GM12878 (cell line): ENCODE results near the gene YY2. TPM values are rescaled to one million over a fixed set of nuclear protein-coding genes. Genes with fewer than 3 reads are reported as not detected.

Experiments used
- ATAC-seq: fragments of 200-7000 bp; cut with Tn5 transposase; 3 replicates; pipeline ENCODE4 v1.9.1; 2020; ENCODE audit warnings: mild to moderate bottlenecking, moderate library complexity
- BruUV-seq: library from RNA; stranded (reverse); fragments of 400-500 nt; replicated peaks from 2 replicates; lab custom pipeline; 2021; lab: Mats Ljungman, UMichigan
- CTCF ChIA-PET: fragments of 300-600 bp; sonication (Branson Sonifier 250); formaldehyde crosslinking; extraction: SDS; loops from one replicate; lab custom pipeline; 2021; ENCODE audit warnings: inconsistent platforms; lab: Yijun Ruan, JAX
- POLR2A ChIA-PET: fragments of 350-600 bp; formaldehyde crosslinking; extraction: SDS; loops from one replicate; lab custom pipeline; 2021; ENCODE audit warnings: inconsistent platforms; lab: Charles Lee
- RAD21 ChIA-PET: fragments of 300-600 bp; sonication (Branson Sonifier 250); formaldehyde crosslinking; loops from one replicate; lab custom pipeline; 2023; ENCODE audit warnings: antibody characterized with exemption; ENCODE audit not compliant: unreplicated experiment; lab: Charles Lee
- SMC1A ChIA-PET: fragments of 300-600 bp; sonication (Branson Sonifier 250); formaldehyde crosslinking; loops from one replicate; lab custom pipeline; 2023; ENCODE audit not compliant: unreplicated experiment, uncharacterized antibody; lab: Charles Lee
- DNase-seq: peaks from one replicate; pipeline ENCODE4 v3.0.0-alpha.2; 2011; ENCODE audit warnings: low read depth, low spot score
- FAIRE-seq: peaks from 3 replicates; lab custom pipeline; 2011; peaks lifted over from hg19 to GRCh38; lab: Jason Lieb, UNC
- H2AFZ ChIP-seq: 2 replicates; pipeline ENCODE4 v1.6.0; 2011; ENCODE audit warnings: low read depth, low read length, control low read depth; ENCODE audit not compliant: control insufficient read depth
- H3K27ac ChIP-seq: 2 replicates; pipeline ENCODE4 v1.5.1; 2011; ENCODE audit warnings: control low read depth; ENCODE audit not compliant: control insufficient read depth, insufficient read depth
- H3K27me3 ChIP-seq, 2 experiments: replicated peaks in 1 of 2; 2 replicates each; pipeline versions ENCODE4 v1.6.0 to v1.6.1; 2011; ENCODE audit warnings: low read length in 1 of 2; ENCODE audit not compliant: control insufficient read depth in 2 of 2, insufficient read depth in 2 of 2
- H3K36me3 ChIP-seq, 2 experiments: 2 replicates each; pipeline ENCODE4 v1.5.1; 2011; ENCODE audit warnings: low read length in 1 of 2; ENCODE audit not compliant: control insufficient read depth in 2 of 2, insufficient read depth in 2 of 2
- H3K4me1 ChIP-seq: 2 replicates; pipeline ENCODE4 v1.6.1; 2011; ENCODE audit warnings: mild to moderate bottlenecking, low read length, moderate library complexity, mixed read lengths; ENCODE audit not compliant: control insufficient read depth, insufficient read depth
- H3K4me2 ChIP-seq: 2 replicates; pipeline ENCODE4 v1.6.0; 2011; ENCODE audit warnings: control low read depth; ENCODE audit not compliant: control insufficient read depth, insufficient read depth
- H3K4me3 ChIP-seq: fragments of 200-600 bp; sonication (generic); 2 replicates; pipeline ENCODE4 v1.5.1; 2016
- H3K79me2 ChIP-seq: 2 replicates; pipeline ENCODE4 v1.6.0; 2011; ENCODE audit warnings: low read length; ENCODE audit not compliant: control insufficient read depth, insufficient read depth
- H3K9ac ChIP-seq: 2 replicates; pipeline ENCODE4 v1.8.0; 2011; ENCODE audit warnings: low read length, control low read depth, mixed read lengths; ENCODE audit not compliant: control insufficient read depth, insufficient read depth
- H3K9me3 ChIP-seq: replicated peaks from 3 replicates; pipeline ENCODE4 v1.5.1; 2011; ENCODE audit warnings: mild to moderate bottlenecking, low read length; ENCODE audit not compliant: control insufficient read depth, insufficient read depth
- H4K20me1 ChIP-seq: 2 replicates; pipeline ENCODE4 v1.6.0; 2011; ENCODE audit not compliant: control insufficient read depth, insufficient read depth
- MLLT1 ChIP-seq: fragments of 450-650 bp; IDR thresholded peaks from 2 replicates; pipeline ENCODE4 v1.6.1; 2016; ENCODE audit warnings: mild to moderate bottlenecking
- MTA3 ChIP-seq: IDR thresholded peaks from 2 replicates; pipeline ENCODE4 v1.6.1; 2012; ENCODE audit warnings: low read length, inconsistent platforms, borderline replicate concordance
- STAT1 ChIP-seq: fragments of 450-650 bp; conservative IDR thresholded peaks from 2 replicates; pipeline ENCODE4 v1.6.1; 2014; ENCODE audit warnings: antibody characterized with exemption, mild to moderate bottlenecking
- ZNF687 ChIP-seq: fragments of 450-650 bp; IDR thresholded peaks from 2 replicates; pipeline ENCODE4 v1.6.1; 2017; ENCODE audit warnings: mild to moderate bottlenecking, moderate library complexity
- in situ Hi-C: fragments of 300-500 bp; cut with MboI; formaldehyde crosslinking; loops from 9 replicates; pipeline ENCODE4 v1.14.3; 2018; ENCODE audit warnings: mixed read lengths
- intact Hi-C: fragments of 100-400 bp; cut with micrococcal nuclease; formaldehyde crosslinking; loops from one replicate; pipeline ENCODE4 v1.14.2; 2022; ENCODE audit not compliant: unreplicated experiment
- polyA plus RNA-seq, 11 experiments: library from polyadenylated mRNA; depleted of rRNA in 4 of 11; unstranded in 6 of 11; stranded (reverse) in 5 of 11; fragments of >200 nt; fragmentation: Nextera tagmentation in 4 of 11; fragmentation: Illumina TruSeq in 1 of 11; extraction: Ambion mirVana in 4 of 11; extraction: Trizol in 1 of 11; gene quantifications; 1 replicate in 1 of 11; 2 replicates in 10 of 11; pipeline versions ENCODE4 v1.2.1 to v1.2.3, GENCODE V29; 2011 to 2016; ENCODE audit warnings: inconsistent platforms in 2 of 11, missing spikeins in 2 of 11, low read depth in 1 of 11
- total RNA-seq, 4 experiments: library from RNA; depleted of rRNA in 3 of 4; stranded (reverse); fragments of >200 nt in 3 of 4; fragmentation: Illumina TruSeq in 1 of 4; extraction: Trizol in 1 of 4; gene quantifications; 2 replicates each; pipeline versions ENCODE4 v1.2.1 to v1.2.3, GENCODE V29; 2013 to 2021
- TF ChIP-seq, protein P1 (sequence below): IDR thresholded peaks from 2 replicates; pipeline ENCODE4 v1.6.1; 2011; ENCODE audit warnings: low read depth, low read length, improper control_type of control experiment, borderline replicate concordance

Gene YY2
- total and polyA plus RNA-seq, 10 of the 15 experiments (the other 5 are each of a cell fraction or from before 2014, with no cell fraction given) = 0.31 to 1.2 (median 0.74) TPM

DNA sequence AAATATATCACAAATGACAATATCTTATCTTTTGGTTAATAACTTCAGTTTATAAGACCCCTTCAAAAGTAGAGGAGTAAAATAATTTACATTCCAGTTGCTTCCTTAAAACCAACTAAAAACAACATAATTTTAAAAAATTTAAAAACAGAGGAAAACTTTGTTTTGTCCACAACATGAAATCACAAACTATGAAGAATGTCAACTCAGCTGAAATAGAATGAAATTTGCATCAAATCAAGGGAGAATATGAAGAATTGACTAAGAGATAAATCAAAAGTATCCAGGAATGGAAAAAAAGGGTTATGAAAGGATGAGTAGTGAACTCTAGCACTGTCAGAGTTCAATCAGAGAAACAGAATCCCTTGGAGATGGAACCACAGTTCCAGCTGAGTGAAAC lies 2.2 kb upstream of the YY2 start:
- FAIRE-seq (no peak), ATAC-seq (no peak), DNase-seq (no peak)
- H2AFZ ChIP-seq = no peak overlapping the region
- no peak overlapping the region for H3K27ac ChIP-seq
- H3K36me3 ChIP-seq = peaks cover 0 to 3% of the 10 kb centered on the region in 2 experiments; a peak in 2 of 4 replicates
- RAD21 ChIA-PET = no interaction called here
- SMC1A ChIA-PET = interaction anchor here (0.6 kb wide), 1 partner anchor 51 kb away, joined by 3 read pairs; no protein-coding TSS in a partner anchor
- POLR2A ChIA-PET = no interaction called here
- intact Hi-C loops = no loop called here
- H3K79me2 ChIP-seq = no peaks in the 10 kb centered on the region
- no peak overlapping the region for H3K9ac ChIP-seq
- no peaks in the 10 kb centered on the region for H3K27me3 ChIP-seq
- H3K4me2 ChIP-seq = no peak overlapping the region
- H3K4me1 ChIP-seq = no peaks in the 10 kb centered on the region
- H3K4me3 ChIP-seq = no peak overlapping the region
- H4K20me1 ChIP-seq = no peaks in the 10 kb centered on the region
- BruUV-seq = no TSS peak
- TF ChIP-seq MTA3 (no peak), STAT1 (no peak), ZNF687 (no peak), MLLT1 (no peak)
- TF ChIP-seq, protein P1, sequence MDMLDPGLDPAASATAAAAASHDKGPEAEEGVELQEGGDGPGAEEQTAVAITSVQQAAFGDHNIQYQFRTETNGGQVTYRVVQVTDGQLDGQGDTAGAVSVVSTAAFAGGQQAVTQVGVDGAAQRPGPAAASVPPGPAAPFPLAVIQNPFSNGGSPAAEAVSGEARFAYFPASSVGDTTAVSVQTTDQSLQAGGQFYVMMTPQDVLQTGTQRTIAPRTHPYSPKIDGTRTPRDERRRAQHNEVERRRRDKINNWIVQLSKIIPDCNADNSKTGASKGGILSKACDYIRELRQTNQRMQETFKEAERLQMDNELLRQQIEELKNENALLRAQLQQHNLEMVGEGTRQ = no peak
- CTCF ChIA-PET = interaction anchor here (1.6 kb wide), 1 partner anchor 107 kb away, joined by 3 read pairs; no protein-coding TSS in a partner anchor
- no peaks in the 10 kb centered on the region; the same call in 2 of the 3 replicates for H3K9me3 ChIP-seq
- in situ Hi-C loops = no loop called here
